SK-N-SH treated with all-trans-retinoic acid at 6 μM for 48 hours (cell line): ENCODE measurements around the gene SHC4.

Experiments used
- ATAC-seq: fragments of 200-7000 bp; cut with Tn5 transposase; 3 replicates; pipeline ENCODE4 v1.9.1; 2020; ENCODE audit warnings: mild to moderate bottlenecking, moderate library complexity
- ARNTL ChIP-seq: fragments of 450-650 bp; formaldehyde crosslinking; IDR thresholded peaks from 2 replicates; pipeline ENCODE4 v1.5.0; 2020; ENCODE audit warnings: low read depth, mild to moderate bottlenecking, moderate library complexity, borderline replicate concordance
- BACH2 ChIP-seq: fragments of 250-450 bp; sonication (Bioruptor Pico); IDR thresholded peaks from 2 replicates; pipeline ENCODE4 v1.9.0; 2021; ENCODE audit warnings: mild to moderate bottlenecking, borderline replicate concordance
- CSDC2 ChIP-seq: fragments of 250-450 bp; sonication (Bioruptor Pico); IDR thresholded peaks from 2 replicates; pipeline ENCODE4 v1.5.0; 2020; ENCODE audit warnings: mild to moderate bottlenecking, moderate library complexity
- CSRNP3 ChIP-seq: fragments of 250-450 bp; sonication (Bioruptor Pico); IDR thresholded peaks from 2 replicates; pipeline ENCODE4 v1.5.1; 2021; ENCODE audit warnings: mild to moderate bottlenecking, moderate library complexity
- ESRRG ChIP-seq: fragments of 250-450 bp; sonication (Bioruptor Pico); IDR thresholded peaks from 2 replicates; pipeline ENCODE4 v1.6.1; 2021; ENCODE audit warnings: mild to moderate bottlenecking
- GLIS3 ChIP-seq: fragments of 250-450 bp; sonication (Bioruptor Pico); IDR thresholded peaks from 2 replicates; pipeline ENCODE4 v1.5.0; 2020; ENCODE audit warnings: mild to moderate bottlenecking, moderate library complexity
- ISL1 ChIP-seq: fragments of 250-450 bp; sonication (Bioruptor Pico); IDR thresholded peaks from 2 replicates; pipeline ENCODE4 v2.1.2; 2022; ENCODE audit warnings: mild to moderate bottlenecking, moderate library complexity
- OSR1 ChIP-seq: fragments of 250-450 bp; sonication (Bioruptor Pico); IDR thresholded peaks from 2 replicates; pipeline ENCODE4 v1.8.0; 2022; ENCODE audit warnings: moderate library complexity, mild to moderate bottlenecking, inconsistent platforms
- PATZ1 ChIP-seq: fragments of 250-450 bp; sonication (Bioruptor Pico); IDR thresholded peaks from 2 replicates; pipeline ENCODE4 v1.8.0; 2020; ENCODE audit warnings: mild to moderate bottlenecking, moderate library complexity, borderline replicate concordance
- PPARA ChIP-seq: fragments of 250-450 bp; sonication (Bioruptor Pico); IDR thresholded peaks from 2 replicates; pipeline ENCODE4 v1.5.0; 2020; ENCODE audit warnings: mild to moderate bottlenecking, borderline replicate concordance
- RARB ChIP-seq: fragments of 250-450 bp; sonication (Bioruptor Pico); IDR thresholded peaks from 2 replicates; pipeline ENCODE4 v1.8.0; 2021; ENCODE audit warnings: mild to moderate bottlenecking, moderate library complexity
- SNAI2 ChIP-seq: fragments of 250-450 bp; sonication (Bioruptor Pico); IDR thresholded peaks from 2 replicates; pipeline ENCODE4 v1.5.0; 2020; ENCODE audit warnings: mild to moderate bottlenecking, moderate library complexity
- TCF4 ChIP-seq: fragments of 250-450 bp; sonication (Bioruptor Pico); IDR thresholded peaks from 2 replicates; pipeline ENCODE4 v1.8.0; 2021; ENCODE audit warnings: mild to moderate bottlenecking, moderate library complexity, borderline replicate concordance
- TOX ChIP-seq: fragments of 250-450 bp; sonication (Bioruptor Pico); IDR thresholded peaks from 2 replicates; pipeline ENCODE4 v1.8.0; 2021; ENCODE audit warnings: mild to moderate bottlenecking, moderate library complexity, borderline replicate concordance
- ZC3H10 ChIP-seq: fragments of 250-450 bp; sonication (Bioruptor Pico); IDR thresholded peaks from 2 replicates; pipeline ENCODE4 v1.5.1; 2021; ENCODE audit warnings: mild to moderate bottlenecking, moderate library complexity
- ZFP3 ChIP-seq: fragments of 250-450 bp; sonication (Bioruptor Pico); IDR thresholded peaks from 2 replicates; pipeline ENCODE4 v1.5.0; 2020; ENCODE audit warnings: mild to moderate bottlenecking, moderate library complexity
- ZFP30 ChIP-seq: fragments of 450-650 bp; formaldehyde crosslinking; IDR thresholded peaks from 2 replicates; pipeline ENCODE4 v1.5.0; 2022; ENCODE audit warnings: mild to moderate bottlenecking, moderate library complexity
- ZNF565 ChIP-seq: fragments of 450-650 bp; formaldehyde crosslinking; conservative IDR thresholded peaks from 2 replicates; pipeline ENCODE4 v1.5.0; 2020; ENCODE audit warnings: low read depth, mild to moderate bottlenecking, moderate library complexity
- ZNF8 ChIP-seq: fragments of 450-650 bp; formaldehyde crosslinking; IDR thresholded peaks from 2 replicates; pipeline ENCODE4 v1.5.0; 2020; ENCODE audit warnings: mild to moderate bottlenecking, moderate library complexity
- TF ChIP-seq, protein P1 (sequence below): fragments of 250-450 bp; sonication (Bioruptor Pico); IDR thresholded peaks from 2 replicates; pipeline ENCODE4 v1.5.1; 2020; ENCODE audit warnings: low read depth, mild to moderate bottlenecking, moderate library complexity
- TF ChIP-seq, protein P2 (sequence below): fragments of 250-450 bp; sonication (Bioruptor Pico); IDR thresholded peaks from 2 replicates; pipeline ENCODE4 v1.5.0; 2020; ENCODE audit warnings: mild to moderate bottlenecking, moderate library complexity
- TF ChIP-seq, protein P3 (sequence below): fragments of 250-450 bp; sonication (Bioruptor Pico); IDR thresholded peaks from 2 replicates; pipeline ENCODE4 v1.8.0; 2021; ENCODE audit warnings: low read depth, mild to moderate bottlenecking, moderate library complexity, borderline replicate concordance

SHC4 gene

GRCh38 chr15:48823706-48824105 is 140.0 kb downstream of the SHC4 start (continued):
- no peak for TF ChIP-seq PATZ1 (CRISPR knock-in tag)
- no peak for TF ChIP-seq CSRNP3 (CRISPR knock-in tag)
- no peak for TF ChIP-seq ARNTL (CRISPR knock-in tag)
- TF ChIP-seq PPARA = no peak
- no peak for TF ChIP-seq CSDC2 (CRISPR knock-in tag)
- TF ChIP-seq OSR1 (CRISPR knock-in tag) = no peak
- TF ChIP-seq, protein P1, sequence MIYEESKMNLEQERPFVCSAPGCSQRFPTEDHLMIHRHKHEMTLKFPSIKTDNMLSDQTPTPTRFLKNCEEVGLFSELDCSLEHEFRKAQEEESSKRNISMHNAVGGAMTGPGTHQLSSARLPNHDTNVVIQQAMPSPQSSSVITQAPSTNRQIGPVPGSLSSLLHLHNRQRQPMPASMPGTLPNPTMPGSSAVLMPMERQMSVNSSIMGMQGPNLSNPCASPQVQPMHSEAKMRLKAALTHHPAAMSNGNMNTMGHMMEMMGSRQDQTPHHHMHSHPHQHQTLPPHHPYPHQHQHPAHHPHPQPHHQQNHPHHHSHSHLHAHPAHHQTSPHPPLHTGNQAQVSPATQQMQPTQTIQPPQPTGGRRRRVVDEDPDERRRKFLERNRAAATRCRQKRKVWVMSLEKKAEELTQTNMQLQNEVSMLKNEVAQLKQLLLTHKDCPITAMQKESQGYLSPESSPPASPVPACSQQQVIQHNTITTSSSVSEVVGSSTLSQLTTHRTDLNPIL (CRISPR knock-in tag) = no peak
- TF ChIP-seq GLIS3 (CRISPR knock-in tag) = no peak
- no peak for TF ChIP-seq TOX
- no peak for TF ChIP-seq ZNF565 (CRISPR knock-in tag)
- no peak for TF ChIP-seq BACH2 (CRISPR knock-in tag)
- TF ChIP-seq ZNF8 = no peak
- no peak for TF ChIP-seq RARB (CRISPR knock-in tag)

DNA sequence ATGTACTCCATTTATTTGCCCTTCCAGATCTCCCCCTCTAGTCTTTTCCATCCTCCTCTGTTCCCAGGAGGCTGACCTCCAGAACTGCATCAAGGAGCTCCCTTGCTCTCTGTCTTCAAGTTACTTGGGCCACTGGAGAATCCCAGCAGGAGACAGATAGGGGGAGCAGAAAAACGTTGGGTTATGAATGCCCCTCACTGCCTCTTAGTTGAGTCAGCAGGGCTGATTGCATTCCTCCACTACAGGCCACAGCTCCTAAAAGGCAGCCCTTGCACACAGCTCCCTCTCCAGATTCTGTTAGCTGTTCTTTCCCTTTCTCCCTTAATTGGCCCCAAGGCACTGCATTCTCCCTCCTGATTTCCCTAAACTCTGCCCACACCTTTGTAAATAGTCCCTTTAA is 140.5 kb downstream of the SHC4 start:
- ATAC-seq = peak; percentile 86
- TF ChIP-seq GLIS3 (CRISPR knock-in tag) (no peak), PPARA (no peak), ZFP30 (CRISPR knock-in tag) (no peak), TCF4 (CRISPR knock-in tag) (no peak), ZFP3 (no peak), TOX (no peak), ESRRG (CRISPR knock-in tag) (no peak), ISL1 (no peak)

DNA sequence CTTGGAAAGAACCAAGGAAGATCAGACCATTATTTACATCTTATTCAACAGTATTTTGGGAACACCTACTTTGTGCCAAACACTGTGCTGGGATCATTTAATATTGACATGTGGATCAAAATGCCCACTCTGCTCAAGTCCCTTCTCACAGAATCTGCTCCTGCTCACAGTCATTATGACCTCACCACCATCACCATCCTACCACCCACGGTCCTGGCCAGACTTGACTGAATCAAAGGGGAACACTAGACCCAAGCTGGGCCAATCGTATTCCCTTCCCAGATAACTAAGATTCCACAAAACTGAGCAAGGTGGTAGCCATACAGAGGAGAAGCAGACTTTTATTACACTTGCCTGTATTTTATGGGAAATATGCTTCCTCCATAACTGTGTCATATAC is 149.4 kb downstream of the SHC4 start:
- no peak for TF ChIP-seq RARB (CRISPR knock-in tag)
- no peak for TF ChIP-seq TOX
- no peak for ATAC-seq

- ATAC-seq = peak; percentile 17
Measured at GRCh38 chr15:48811325-48811958, 152.3 kb downstream of the SHC4 start.

More at GRCh38 chr15:48811325-48811958, 152.3 kb downstream of the SHC4 start:
- TF ChIP-seq ZNF565 (CRISPR knock-in tag) (no peak), PPARA (no peak), ESRRG (CRISPR knock-in tag) (no peak), SNAI2 (no peak), PATZ1 (CRISPR knock-in tag) (no peak), ZNF8 (no peak), ZFP3 (no peak), ISL1 (no peak), BACH2 (CRISPR knock-in tag) (no peak), TCF4 (CRISPR knock-in tag) (no peak), TOX (no peak), ZC3H10 (CRISPR knock-in tag) (no peak)
- TF ChIP-seq, protein P2, sequence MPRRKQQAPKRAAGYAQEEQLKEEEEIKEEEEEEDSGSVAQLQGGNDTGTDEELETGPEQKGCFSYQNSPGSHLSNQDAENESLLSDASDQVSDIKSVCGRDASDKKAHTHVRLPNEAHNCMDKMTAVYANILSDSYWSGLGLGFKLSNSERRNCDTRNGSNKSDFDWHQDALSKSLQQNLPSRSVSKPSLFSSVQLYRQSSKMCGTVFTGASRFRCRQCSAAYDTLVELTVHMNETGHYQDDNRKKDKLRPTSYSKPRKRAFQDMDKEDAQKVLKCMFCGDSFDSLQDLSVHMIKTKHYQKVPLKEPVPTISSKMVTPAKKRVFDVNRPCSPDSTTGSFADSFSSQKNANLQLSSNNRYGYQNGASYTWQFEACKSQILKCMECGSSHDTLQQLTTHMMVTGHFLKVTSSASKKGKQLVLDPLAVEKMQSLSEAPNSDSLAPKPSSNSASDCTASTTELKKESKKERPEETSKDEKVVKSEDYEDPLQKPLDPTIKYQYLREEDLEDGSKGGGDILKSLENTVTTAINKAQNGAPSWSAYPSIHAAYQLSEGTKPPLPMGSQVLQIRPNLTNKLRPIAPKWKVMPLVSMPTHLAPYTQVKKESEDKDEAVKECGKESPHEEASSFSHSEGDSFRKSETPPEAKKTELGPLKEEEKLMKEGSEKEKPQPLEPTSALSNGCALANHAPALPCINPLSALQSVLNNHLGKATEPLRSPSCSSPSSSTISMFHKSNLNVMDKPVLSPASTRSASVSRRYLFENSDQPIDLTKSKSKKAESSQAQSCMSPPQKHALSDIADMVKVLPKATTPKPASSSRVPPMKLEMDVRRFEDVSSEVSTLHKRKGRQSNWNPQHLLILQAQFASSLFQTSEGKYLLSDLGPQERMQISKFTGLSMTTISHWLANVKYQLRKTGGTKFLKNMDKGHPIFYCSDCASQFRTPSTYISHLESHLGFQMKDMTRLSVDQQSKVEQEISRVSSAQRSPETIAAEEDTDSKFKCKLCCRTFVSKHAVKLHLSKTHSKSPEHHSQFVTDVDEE (CRISPR knock-in tag) = no peak
- TF ChIP-seq, protein P3, sequence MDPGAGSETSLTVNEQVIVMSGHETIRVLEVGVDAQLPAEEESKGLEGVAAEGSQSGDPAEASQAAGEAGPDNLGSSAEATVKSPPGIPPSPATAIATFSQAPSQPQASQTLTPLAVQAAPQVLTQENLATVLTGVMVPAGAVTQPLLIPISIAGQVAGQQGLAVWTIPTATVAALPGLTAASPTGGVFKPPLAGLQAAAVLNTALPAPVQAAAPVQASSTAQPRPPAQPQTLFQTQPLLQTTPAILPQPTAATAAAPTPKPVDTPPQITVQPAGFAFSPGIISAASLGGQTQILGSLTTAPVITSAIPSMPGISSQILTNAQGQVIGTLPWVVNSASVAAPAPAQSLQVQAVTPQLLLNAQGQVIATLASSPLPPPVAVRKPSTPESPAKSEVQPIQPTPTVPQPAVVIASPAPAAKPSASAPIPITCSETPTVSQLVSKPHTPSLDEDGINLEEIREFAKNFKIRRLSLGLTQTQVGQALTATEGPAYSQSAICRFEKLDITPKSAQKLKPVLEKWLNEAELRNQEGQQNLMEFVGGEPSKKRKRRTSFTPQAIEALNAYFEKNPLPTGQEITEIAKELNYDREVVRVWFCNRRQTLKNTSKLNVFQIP = no peak
